GM21423 (cell line): ENCODE measurements around the gene TM9SF4.
A peak's percentile ranks its signal among the peaks of the same experiment; 100 is the strongest.
"Not testable (repeated sequence)": the region's sequence is repeated elsewhere in the genome, so short reads cannot be mapped to it uniquely, and the experiment has no call there.

Experiments
- ATAC-seq: cut with Tn5 transposase; IDR thresholded peaks from one replicate; pipeline ENCODE4 v1.9.1; 2021; ENCODE audit warnings: mild to moderate bottlenecking, moderate library complexity; ENCODE audit not compliant: unreplicated experiment

The TM9SF4 gene

GRCh38 chr20:32155017-32155981, 45.8 kb downstream of the TM9SF4 start:
- ATAC-seq: peak; percentile 57

DNA sequence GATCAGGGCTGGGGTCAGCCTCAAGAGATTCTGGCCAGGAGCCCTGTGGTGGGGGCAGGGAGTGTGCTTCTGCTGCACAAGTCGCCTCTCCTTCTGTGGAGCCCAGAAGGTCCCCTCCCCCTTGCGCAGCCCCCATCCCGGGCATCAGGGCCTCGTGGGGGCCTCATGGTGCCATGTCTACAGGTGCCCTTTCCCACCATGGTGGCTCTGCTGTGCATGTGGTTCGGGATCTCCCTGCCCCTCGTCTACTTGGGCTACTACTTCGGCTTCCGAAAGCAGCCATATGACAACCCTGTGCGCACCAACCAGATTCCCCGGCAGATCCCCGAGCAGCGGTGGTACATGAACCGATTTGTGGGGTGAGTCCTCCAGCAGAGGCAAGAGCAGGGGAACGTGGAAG, 48.1 kb downstream of the TM9SF4 start:
- ATAC-seq: no peak

GRCh38 chr20:32158351-32158750, 48.8 kb downstream of the TM9SF4 start:
- no peak for ATAC-seq

- ATAC-seq: no peak
Measured at GRCh38 chr20:32158943-32159660, 49.6 kb downstream of the TM9SF4 start.

DNA sequence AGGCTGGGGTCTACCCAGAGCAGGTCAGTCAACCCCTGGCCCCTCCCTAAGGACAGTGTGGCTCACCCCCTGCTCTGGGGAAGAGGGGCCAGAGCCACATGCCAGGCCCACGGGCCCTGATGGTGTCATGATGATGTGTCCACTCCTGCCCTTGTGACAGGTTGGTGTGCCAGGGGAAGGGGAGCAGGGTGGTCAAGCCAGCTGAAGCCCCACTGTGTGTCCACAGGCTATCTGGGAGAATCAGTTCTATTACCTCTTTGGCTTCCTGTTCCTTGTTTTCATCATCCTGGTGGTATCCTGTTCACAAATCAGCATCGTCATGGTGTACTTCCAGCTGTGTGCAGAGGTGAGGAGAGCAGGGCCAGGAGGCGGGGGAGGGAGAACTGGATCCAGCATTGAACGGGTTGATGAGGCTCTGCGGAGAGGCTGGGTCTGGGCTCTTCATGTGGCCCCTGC, 50.3 kb downstream of the TM9SF4 start:
- no peak for ATAC-seq

- ATAC-seq: no peak
Measured at GRCh38 chr20:32160341-32160740, 50.8 kb downstream of the TM9SF4 start.

GRCh38 chr20:32162351-32162750, 52.8 kb downstream of the TM9SF4 start:
- ATAC-seq: no peak

GRCh38 chr20:32163951-32164350, 54.4 kb downstream of the TM9SF4 start:
- ATAC-seq: no peak

- no peak for ATAC-seq
Measured at GRCh38 chr20:32164984-32165735, 55.6 kb downstream of the TM9SF4 start.

DNA sequence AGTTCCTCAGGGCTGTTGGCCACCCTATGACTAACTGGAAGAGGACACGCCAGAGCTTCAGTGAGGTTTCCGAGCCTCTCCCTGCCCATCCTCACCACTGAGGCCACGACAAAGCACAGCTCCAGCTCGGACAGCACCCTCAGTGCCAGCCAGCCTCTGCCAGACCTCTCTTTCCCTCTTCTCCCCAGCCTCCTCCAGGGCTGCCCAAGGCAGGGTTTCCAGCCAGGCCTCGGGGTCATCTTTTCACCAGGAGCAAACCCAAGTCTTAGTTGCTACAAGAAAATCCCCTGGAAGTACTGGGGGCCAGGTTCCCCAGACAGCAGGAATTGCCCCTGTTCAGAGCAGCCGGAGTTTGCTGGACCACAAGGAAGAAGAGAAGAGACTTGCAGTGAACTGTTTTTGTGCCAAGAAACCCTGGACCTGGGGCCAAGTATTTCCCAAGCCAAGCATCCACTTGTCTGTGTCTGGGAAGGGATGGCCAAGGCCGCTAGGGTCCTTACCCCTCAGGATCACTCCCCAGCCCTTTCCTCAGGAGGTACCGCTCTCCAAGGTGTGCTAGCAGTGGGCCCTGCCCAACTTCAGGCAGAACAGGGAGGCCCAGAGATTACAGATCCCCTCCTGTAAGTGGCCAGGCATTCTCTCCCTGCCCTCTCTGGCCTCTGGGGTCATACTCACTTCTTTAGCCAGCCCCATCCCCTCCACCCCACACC, 56.5 kb downstream of the TM9SF4 start:
- ATAC-seq: no peak

GRCh38 chr20:32167552-32167951, 58.0 kb downstream of the TM9SF4 start:
- ATAC-seq: no peak

- ATAC-seq: no peak
Measured at GRCh38 chr20:32168184-32168910, 58.8 kb downstream of the TM9SF4 start.

DNA sequence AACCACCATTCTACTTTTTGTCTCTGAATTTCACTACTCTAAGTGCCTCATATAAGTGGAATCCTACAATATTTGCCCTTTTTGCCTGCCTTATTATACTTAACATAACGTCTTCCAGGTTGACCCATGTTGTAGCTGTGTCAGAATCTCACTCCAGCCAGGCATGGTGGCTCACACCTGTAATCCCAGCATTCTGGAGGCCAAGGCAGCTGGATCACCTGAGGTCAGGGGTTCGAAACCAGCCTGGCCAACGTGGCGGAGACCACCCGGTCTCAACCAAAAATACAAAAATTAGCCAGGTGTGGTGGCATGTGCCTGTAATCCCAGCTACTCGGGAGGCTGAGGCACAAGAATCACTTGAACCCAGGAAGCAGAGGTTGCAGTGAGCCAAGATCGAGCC, 68.2 kb downstream of the TM9SF4 start:
- not testable (repeated sequence) for ATAC-seq

GRCh38 chr20:32179515-32179914, 70.0 kb downstream of the TM9SF4 start:
- ATAC-seq: no peak

- ATAC-seq: no peak
Measured at GRCh38 chr20:32179934-32180333, 70.4 kb downstream of the TM9SF4 start.

DNA sequence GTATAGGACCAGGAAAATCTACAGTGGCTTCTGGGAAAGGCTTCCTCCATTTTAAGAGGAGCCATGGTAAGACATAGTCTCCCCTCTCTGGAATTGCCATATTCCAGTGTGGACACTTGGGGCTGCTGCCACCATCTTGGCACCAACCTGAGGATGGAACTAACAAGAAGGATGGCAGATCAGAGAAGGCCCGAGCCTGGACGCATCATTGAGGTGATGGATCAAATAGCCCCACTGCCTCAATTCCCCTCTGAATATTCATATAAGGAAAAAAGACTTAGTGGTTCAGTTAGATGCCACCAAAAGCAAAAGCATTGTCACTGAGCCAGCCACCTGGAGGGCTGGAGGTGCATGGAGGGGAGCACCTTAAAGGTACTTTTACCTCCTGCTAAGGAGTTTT, 72.1 kb downstream of the TM9SF4 start:
- ATAC-seq: no peak

- no peak for ATAC-seq
Measured at GRCh38 chr20:32183947-32184635, 74.6 kb downstream of the TM9SF4 start.

- ATAC-seq: no peak
Measured at GRCh38 chr20:32184961-32185603, 75.6 kb downstream of the TM9SF4 start.

DNA sequence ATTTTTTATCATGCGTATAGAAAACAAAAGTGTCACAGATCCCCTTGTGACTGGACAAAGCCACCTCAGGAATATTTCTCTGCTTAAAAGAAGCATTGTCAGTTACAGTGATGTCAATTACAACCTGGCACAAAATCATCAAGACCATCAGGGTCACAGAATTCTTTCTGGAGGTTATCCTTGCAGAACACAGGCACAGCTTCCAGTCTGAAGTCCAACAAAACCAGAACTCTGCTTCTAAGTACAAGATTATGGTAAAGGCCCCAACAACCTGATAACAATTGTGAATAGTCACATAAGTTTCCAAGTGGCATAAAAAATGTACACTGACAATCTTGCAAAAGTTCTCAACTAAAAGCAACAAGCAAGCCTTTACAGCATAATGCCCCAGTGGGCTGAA, 77.0 kb downstream of the TM9SF4 start:
- ATAC-seq: no peak
